GM21825 (cell line): ENCODE results near the gene SURF6.

Source experiments
- ATAC-seq: cut with Tn5 transposase; IDR thresholded peaks from one replicate; pipeline ENCODE4 v1.9.1; 2021; ENCODE audit warnings: mild to moderate bottlenecking, moderate library complexity; ENCODE audit not compliant: unreplicated experiment

Gene SURF6

DNA sequence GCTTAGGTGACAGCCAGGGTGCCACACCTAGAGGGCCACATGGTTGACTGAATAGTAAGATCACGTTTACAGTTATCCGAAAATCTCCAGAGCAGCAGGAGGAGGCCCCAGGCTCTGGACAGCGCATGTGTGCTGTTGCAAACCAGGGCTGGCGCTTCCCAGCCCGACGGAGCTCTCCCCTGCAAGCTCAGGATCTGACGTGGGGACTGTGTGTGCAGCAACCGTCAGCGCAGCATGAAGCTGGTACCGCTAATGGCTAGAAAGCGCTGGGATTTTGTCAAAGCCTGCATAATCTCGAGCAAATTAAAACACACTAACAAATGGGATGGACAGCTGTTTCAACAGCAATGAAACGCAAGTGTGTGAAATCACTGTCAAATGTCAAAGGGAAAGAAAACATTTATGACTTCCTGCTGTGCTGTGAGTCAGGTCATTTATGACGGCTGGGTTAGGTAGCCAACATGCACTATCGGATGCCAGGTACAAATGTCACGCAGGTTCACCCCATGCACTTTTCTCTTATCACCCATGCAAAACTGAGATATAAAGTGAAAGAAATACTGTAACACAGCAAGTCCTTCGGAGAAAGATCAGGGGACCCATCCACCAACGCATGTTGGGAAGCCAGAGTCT, 32.4 kb upstream of the SURF6 start:
- ATAC-seq, result no peak

DNA sequence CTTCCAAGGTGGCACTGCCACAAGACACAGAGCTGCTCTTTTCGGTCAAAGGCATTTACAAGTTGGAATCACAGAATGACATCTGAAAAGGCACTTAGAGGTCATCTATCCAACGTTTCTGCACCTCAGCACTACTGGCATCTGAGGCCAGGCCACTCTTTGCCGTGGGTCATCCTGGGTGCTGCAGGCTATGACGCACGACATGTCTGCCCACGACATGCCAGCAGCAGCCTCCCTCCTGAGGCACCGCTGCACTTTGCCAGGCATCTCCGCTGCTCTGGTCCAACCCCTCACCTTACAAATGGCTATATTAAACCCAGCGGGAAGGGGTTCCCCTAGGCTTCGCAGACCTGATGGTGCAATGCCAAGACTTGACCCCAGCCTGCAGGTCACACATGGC, 31.8 kb upstream of the SURF6 start:
- no peak for ATAC-seq

DNA sequence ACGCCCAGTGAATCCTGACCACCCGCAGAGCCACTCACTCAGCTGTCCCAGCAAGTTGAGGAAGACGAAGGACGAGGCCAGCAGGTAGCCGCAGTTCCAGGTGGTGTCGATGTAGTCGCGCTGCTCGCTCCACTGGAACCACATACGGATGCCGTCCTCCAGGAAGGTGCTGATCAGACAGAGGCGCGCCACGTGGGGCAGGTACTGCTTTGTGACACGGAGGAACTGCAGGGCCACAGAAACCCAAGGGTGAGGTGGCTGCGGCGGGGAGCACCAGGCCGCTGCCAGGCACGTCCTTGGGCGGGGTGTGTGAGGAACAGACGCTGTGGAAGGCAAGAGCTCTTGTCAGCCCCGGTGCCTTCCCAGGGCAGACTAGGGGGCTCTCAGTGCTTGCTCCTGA, 31.2 kb upstream of the SURF6 start:
- no peak for ATAC-seq

DNA sequence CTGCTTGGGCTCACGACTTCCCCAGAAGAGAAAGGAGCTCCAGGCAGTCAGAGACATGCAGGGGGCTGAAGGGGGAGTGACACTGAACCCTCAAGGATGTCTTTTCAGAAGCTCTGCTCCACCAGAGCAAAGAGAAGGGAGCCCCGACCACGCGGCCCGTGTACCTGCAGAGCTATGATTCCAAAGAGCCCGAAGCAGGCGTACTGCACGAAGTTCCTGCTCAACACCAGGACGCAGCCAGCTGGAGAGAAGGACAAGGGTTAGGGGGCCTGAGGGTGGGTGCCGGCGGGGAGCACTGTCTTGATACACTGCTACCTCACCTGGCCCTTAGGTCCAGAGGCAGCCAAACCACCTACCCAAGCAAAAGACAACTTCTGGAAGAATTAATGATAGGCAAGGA, 30.4 kb upstream of the SURF6 start:
- ATAC-seq, result no peak

DNA sequence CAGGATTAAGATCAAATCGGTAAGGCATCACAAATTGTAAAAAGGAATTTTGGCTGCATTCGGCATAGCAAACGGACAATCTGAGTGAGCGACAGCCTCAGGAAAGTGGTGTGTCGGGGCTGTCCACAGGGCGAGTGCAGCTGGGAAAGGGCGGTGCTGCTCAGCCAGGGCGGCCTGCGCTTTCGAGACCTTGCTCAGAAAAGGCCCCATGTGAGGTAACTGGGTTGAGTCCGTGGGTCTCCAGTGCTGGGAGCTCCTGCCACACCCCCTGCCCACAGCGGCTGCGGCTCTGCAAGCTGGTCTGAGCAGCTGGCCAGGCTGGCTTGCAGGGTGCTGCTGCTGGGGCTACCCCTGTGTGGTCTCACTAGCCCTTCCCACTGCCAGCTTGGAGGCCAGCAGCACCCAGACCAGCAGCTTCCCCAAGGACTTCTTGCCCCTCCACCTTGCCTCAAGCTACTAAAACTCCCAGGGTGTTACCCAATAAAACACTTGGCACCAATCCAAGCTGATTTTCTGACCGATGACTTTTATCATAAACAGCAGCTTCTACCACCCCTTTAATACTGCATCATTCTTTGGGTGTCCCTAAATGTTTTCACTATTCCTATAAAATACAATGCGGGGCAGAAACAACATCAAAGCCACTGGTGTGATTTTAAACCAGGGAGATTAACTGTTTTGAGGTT, 26.5 kb upstream of the SURF6 start:
- no peak for ATAC-seq

DNA sequence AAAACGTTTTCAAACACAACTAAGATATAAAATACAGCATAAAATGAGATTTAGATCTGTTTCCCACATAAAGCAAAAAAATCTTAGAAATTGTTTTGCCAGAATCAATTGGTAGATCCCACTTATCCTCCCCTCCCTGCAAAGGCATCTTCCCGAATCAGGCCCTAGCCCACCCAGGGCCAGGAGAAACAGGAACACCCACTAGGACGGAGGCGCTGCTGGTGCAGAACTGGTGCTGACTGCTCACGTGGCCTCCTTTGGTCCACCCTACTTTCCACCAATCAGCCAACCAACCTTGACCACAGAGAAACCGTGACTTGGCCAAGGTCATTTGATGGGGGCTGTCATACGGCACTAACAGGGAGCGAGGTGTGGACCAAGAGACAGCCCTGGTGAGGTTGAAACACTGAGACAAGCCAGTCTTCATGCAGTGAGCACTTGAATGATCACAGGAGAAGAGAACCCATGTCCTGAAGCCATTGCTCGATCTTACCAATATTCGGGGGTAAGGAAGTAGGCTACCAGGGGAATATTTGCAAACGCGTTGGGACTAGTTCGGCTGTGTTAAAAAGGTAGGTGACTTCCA, 25.6 kb upstream of the SURF6 start:
- ATAC-seq, result no peak

DNA sequence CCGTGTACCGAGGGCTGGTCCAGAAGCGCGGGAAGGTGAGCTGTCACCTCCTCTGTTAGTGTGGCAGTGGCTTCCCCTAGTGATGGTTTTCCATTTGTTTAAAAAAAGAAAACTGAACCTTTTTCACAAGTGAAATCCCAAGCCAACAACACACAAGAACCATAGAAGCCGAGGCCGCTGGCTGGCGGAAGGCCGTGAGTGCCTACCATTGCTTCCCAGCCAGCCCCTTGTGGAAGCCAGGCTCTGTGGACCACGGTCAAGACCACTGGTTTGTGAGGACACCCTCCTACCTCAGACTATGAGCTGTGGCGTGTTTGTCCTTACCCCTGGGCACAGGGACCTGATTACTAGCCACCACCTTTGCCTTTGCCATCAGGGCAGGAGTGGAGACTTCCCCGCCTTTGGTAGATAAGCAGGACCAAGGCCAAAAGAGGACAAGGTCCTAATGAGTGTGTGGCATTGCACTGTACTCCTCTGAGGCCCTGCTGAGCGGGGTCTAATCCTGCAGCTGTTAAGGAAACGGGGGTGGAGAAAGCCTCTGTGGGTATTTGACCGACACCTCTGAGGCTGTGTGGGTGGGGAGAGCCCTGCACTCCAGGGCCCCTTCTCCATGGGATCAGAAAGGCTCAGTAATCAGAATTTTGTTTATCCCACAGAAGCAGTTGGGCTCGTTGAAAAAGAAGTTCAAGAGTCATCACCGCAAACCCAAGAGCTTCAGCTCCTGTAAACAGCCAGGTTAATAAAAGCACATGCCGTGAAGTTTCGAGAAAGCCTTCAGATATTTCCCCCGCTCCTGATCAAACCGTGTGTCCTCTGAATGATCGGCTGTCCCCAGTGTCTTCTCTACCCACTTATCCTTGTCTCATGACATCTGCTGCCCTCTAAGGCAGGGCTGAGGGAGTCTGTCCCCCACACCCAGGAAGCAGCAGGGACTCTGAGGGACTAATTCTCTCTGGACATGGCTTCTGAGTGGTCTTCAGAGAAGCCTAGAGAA, 24.7 kb upstream of the SURF6 start:
- ATAC-seq, result no peak

DNA sequence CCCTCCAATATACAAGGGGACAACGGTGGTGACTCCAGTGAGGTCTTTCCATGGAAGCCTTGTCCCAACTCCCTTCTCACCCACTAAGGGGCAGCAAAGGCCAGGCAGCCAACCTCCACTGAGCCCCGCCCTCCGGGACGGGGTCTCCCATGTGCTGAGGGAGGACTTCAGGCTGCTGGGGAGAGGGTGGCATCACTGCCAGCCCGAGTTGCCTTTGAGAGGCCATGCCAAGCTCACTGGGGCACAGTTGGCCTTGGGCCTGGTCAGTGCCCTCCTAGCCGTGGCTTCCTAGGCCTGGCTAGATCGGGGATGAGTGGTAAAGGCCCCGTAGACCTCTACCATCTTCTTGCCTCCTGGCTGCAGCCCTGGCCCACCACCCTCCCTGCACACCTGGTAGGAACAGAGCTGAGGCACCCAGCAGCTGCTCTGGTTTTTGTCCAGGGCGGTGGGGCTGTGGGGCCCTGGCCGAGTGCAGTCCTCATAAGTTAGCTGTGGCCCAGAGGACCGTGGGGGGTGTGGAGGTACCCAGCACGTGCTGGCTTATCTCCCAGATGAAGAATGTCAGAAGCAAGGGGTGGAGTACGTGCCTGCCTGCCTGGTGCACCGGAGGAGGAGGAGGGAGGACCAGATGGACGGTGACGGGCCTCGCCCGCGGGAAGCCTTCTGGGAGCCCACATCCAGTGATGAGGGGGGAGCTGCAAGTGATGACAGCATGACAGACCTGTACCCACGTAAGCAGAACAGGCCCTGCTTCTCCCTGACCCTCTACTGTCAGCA, 23.6 kb upstream of the SURF6 start:
- no peak for ATAC-seq

DNA sequence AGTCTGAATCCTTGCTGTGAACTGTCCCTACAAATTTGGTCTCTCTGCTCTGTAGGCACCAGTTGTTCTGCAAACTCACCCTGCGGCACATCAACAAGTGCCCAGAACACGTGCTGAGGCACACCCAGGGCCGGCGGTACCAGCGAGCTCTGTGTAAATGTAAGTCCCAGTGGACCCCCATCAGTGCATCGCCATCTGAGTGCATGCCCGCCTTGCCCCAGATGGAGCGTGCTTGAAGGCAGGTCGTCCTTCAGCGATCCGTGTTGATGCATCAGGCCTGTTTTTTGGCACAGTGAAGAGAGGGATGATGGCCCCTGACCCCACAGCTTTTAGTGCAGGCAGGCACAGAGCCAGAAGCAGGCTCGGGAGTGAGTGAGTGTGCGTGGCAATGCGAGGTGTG, 21.7 kb upstream of the SURF6 start:
- no peak for ATAC-seq

DNA sequence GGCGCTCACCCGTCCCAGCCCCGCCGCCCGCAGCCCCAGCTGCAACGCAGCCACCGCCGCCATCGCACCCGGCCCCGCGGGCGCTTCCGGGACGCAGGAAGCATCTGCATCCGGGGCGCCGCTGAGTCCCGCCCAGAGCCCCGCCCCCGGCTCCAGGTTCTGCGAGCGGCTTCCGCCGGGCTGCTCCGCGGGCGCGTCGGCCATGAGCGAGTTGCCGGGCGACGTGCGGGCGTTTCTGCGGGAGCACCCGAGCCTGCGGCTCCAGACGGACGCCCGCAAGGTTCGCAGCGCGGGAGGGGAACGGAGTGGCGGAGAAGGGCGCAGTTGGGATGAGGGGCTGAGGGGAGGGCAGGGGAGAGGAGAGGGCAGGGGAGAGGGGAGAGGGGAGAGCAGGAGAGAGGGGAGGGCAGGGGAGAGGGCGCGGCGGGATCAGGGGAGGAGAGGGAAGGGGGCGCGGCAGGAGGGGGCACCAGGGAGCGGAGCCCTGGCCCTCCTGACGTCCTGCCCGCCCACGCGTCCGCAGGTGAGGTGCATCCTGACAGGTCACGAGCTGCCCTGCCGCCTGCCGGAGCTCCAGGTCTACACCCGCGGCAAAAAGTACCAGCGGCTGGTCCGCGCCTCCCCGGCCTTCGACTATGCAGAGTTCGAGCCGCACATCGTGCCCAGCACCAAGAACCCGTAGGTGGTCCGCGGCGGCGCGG, 20.6 kb upstream of the SURF6 start, which contains the start of the genes SURF1 and SURF2:
Gene SURF1, minus strand, starts transcription at position 97 of the 701 bp plus-strand sequence. Its CDS starts 34 bp downstream, at position 63.
Gene SURF2, plus strand, starts transcription at position 160 of the 701 bp plus-strand sequence. Its CDS starts 43 bp downstream, at position 203.
- peak; percentile 67 for ATAC-seq

DNA sequence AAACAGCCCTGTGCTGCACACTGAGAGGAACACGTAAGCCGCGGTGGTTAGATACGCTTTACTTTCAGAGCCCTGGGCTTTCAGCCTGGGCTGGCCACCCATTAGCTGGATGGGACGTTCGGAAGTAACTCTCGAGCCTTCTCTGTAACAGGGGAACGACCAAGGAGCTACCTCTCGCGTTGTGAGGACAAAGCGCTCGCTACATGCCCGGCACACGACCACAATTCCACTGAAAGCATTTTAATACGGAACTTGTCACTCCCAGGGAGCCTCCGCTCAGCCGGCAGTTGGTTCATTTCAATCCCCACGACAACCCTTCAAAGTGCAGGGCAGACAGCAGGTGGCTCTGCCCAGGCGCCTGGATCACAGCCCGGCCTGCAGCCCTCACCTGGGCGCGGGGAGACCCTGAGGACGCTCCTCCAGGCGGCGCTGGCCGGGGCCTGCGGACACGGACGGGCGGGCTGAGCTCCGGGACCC, 19.9 kb upstream of the SURF6 start:
- peak; percentile 25 for ATAC-seq

DNA sequence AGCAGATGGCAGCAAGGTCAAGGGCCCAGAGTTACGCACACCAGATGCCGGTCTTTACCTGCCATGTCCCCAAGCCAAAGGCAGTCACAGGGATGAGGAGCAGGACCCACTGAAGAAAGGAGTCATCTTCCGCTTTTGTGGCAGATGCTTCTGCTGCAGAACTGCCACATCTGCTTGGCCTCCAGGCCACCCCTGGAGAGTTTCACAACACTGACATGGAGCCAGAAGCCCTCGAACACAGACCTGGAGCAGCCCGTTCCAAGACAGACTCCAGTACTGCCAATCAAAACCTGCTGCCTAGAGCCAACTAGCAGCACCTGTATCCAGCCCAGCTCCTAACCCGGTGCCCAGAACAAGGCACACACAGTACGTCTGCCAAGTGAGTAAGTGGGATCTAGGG, 18.8 kb upstream of the SURF6 start:
- no peak for ATAC-seq

DNA sequence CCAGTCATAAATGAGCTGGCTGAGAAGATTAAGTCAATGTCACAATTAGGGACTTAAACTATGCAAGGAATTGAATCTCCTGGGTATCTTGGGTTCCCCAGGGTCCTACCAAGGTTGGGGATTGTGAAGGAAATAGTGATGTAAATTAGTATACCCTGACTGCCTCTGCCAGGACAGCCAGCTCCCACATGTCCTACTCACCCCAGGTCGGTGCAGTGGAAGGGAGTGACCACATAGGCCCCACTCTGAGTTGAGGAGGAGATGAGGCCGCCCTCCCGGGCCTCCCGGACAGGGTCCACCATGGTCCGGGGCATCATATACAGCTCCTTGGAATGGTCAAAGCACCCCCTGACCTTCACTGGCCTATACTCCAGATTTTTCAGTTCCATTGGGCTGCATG, 17.6 kb upstream of the SURF6 start:
- ATAC-seq, result no peak

DNA sequence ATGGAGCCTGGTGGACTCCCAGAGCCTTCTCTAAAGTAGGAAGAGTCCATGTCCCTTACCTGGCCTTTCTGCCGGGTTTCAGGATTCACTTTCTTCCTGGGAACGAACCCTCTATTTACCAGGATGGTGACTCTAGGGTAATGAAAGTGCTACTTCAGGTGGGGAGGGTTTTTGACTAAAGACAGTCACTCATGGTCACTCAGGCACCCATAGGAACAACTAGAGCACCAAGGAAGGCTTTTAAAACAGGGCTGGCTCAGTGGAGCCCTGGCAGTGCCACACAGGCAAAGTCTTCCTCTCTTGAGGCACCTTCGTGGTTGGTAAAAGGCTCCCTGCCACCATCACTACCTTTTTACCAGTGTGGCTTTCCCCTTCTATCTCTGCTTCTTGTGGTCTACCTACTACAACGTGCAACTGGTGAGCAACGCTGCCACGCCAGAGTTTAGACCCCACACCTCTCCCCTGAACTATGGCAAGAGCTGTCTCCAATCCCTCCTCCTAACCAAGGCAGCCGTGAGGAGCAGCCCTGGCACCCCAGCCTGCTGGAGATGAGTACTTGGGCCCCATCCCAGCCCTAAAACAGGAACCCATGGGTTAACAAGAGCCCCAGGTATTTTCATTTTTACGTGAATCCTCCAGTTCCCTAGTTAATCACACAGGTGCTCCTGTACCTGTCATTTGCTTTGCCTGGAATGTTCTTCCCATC, 16.8 kb upstream of the SURF6 start:
- ATAC-seq, result no peak

DNA sequence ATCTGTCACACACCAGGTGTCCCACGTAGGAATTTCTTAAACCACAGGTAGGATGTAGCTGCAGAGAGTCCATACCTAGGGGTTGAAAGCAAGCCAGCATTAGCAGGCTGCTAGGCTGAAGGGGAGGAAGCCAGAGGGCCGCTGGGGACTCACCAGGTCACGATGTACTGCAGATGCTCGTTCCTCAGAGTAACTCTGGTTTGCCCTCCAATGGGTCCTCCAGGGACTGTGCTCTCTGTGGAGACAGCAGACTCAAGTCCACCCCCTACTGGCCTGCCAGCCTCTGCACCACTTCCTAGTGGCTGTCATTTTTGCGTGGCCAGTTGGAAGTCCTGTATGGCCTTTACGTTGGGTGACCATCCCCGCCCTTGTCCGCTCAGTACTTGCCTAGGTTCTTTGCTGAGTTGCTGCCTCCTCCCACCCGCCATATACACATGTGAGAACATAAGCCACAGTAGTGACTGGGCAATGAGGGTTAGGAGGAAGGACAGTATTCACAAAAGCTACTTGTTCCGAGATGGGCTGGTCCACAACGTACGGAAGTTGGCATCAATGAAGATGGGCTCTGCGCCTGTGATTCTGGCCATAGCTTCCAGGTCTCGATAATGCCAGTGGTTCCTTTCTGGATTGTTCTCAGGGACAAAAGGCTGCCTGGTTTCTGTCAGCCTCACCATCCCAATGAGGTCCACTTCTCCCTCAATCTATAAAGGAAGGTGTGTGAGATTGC, 16.1 kb upstream of the SURF6 start:
- no peak for ATAC-seq

DNA sequence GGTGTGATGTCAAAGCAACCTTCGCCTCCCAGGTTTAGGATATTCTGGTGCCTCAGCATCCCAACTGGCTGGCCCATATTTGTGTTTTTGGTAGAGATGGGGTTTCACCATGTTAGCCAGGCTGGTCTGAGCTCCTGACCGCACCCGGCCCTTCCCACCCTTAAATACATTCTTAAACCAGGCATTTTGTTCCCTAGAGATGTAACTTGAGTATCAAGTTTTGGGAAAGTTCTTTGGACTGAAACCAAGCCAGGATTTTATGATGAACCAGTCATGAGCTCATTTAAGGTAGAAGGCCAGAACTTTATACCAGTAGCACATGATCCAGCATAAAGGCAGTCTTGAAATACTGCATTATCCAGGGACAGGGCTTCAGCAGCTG, 15.5 kb upstream of the SURF6 start:
- ATAC-seq, result no peak

DNA sequence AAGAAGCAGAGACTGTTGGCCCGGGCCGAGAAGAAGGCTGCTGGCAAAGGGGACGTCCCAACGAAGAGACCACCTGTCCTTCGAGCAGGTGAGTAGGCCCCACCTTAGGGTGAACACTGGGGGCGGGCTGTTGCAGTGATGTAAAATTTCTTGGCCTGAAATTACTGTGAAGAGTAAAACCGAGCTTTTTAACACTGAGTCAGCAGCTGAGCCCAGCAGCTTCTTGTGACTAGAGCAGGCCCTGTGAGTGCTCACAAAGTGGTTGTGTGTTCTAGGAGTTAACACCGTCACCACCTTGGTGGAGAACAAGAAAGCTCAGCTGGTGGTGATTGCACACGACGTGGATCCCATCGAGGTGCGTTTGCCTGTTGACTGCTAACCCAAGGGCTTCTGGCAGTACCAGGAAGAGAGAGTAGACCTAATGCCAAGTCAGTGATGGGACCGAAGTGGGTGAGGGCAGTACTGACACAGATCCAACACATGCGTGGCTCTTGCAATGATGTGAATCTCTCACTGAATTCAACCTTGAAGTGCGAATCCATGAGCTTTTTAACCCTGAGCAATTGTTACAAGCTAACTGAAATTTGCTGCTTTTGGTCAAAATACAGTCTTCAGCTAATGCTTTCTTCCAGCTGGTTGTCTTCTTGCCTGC, 14.1 kb upstream of the SURF6 start:
- no peak for ATAC-seq
